CD4-positive, alpha-beta T cell (primary cell): ENCODE data around the gene TMEM108. TPM values are rescaled to one million over a fixed set of nuclear protein-coding genes. Genes with fewer than 3 reads are reported as not detected.

Experiments
- ATAC-seq: fragments of 200-7000 bp; cut with Tn5 transposase; one replicate; pipeline ENCODE4 v1.10.0; 2022; ENCODE audit warnings: mild to moderate bottlenecking; ENCODE audit not compliant: poor library complexity
- CTCF ChIA-PET: fragments of 350-600 bp; sonication (Branson Sonifier 250); formaldehyde crosslinking; loops from one replicate; lab custom pipeline; 2021; ENCODE audit warnings: antibody characterized with exemption, inconsistent platforms; lab: Charles Lee
- POLR2A ChIA-PET: fragments of 350-600 bp; sonication (Branson Sonifier 250); formaldehyde crosslinking; loops from one replicate; lab custom pipeline; 2021; ENCODE audit warnings: antibody characterized with exemption, inconsistent platforms; lab: Charles Lee
- DNase-seq, 14 experiments: peaks; one replicate each; pipeline ENCODE4 v3.0.0-alpha.2; 2013 to 2020; ENCODE audit warnings: mixed read lengths in 2 of 14
- H3K27ac ChIP-seq, 2 donors: one replicate each; pipeline versions ENCODE4 v1.5.1 to v1.7.0; 2013; ENCODE audit warnings: low read length in 2 of 2, low read depth in 1 of 2, mild to moderate bottlenecking in 1 of 2
- H3K27me3 ChIP-seq, 2 experiments: 1 replicate in 1 of 2; 2 replicates in 1 of 2; pipeline versions ENCODE4 v1.6.1 to v1.7.0; 2013; ENCODE audit warnings: low read length in 2 of 2, control low read depth in 1 of 2, mild to moderate bottlenecking in 1 of 2, moderate library complexity in 1 of 2; ENCODE audit not compliant: insufficient read depth in 2 of 2, control insufficient read depth in 1 of 2
- H3K36me3 ChIP-seq: one replicate; pipeline ENCODE4 v1.6.1; 2013; ENCODE audit warnings: low read length, control low read depth; ENCODE audit not compliant: insufficient read depth
- H3K4me1 ChIP-seq: one replicate; pipeline ENCODE4 v1.6.1; 2013; ENCODE audit warnings: low read length, control low read depth; ENCODE audit not compliant: insufficient read depth
- H3K4me3 ChIP-seq: one replicate; pipeline ENCODE4 v1.5.1; 2013; ENCODE audit warnings: mild to moderate bottlenecking, low read length, moderate library complexity
- H3K9me3 ChIP-seq, 2 experiments: 1 replicate in 1 of 2; 2 replicates in 1 of 2; pipeline versions ENCODE4 v1.6.1 to v1.7.0; 2013; ENCODE audit warnings: low read length in 2 of 2, mild to moderate bottlenecking in 2 of 2, control low read depth in 1 of 2, moderate library complexity in 1 of 2; ENCODE audit not compliant: control insufficient read depth in 1 of 2, insufficient read depth in 1 of 2
- H3K27ac Mint-ChIP-seq: one replicate; pipeline ENCODE4 v1.8.0; 2020; ENCODE audit warnings: mixed read lengths
- H3K27me3 Mint-ChIP-seq: one replicate; pipeline ENCODE4 v1.8.0; 2021; ENCODE audit warnings: mixed read lengths
- H3K36me3 Mint-ChIP-seq: one replicate; pipeline ENCODE4 v1.8.0; 2021; ENCODE audit warnings: low read depth, mixed read lengths
- H3K4me1 Mint-ChIP-seq: one replicate; pipeline ENCODE4 v1.8.0; 2021; ENCODE audit warnings: low read depth, mixed read lengths
- H3K4me3 Mint-ChIP-seq: one replicate; pipeline ENCODE4 v1.8.0; 2020; ENCODE audit warnings: mild to moderate bottlenecking, mixed read lengths
- H3K9me3 Mint-ChIP-seq: one replicate; pipeline ENCODE4 v1.8.0; 2020; ENCODE audit warnings: mixed read lengths
- intact Hi-C, 2 experiments: fragments of 100-400 bp; cut with DNase I in 1 of 2; cut with micrococcal nuclease in 1 of 2; formaldehyde crosslinking; loops; one replicate each; pipeline versions ENCODE4 v1.15.1 to v1.9.0; 2023 to 2025; cut with DNase I, micrococcal nuclease
- total RNA-seq, 174 experiments: library from RNA in 2 of 174; stranded (reverse) in 2 of 174; gene quantifications; one replicate each; pipeline ENCODE4 v1.2.3 and lab custom pipeline; 2021 to 2026
- TF ChIP-seq, protein P1 (sequence below): fragments of 200-600 bp; IDR thresholded peaks from one replicate; pipeline ENCODE4 v1.8.0; 2022; ENCODE audit warnings: antibody characterized with exemption, mild to moderate bottlenecking

The TMEM108 gene
- total RNA-seq, 2 experiments from 2014 or later: not detected

DNA sequence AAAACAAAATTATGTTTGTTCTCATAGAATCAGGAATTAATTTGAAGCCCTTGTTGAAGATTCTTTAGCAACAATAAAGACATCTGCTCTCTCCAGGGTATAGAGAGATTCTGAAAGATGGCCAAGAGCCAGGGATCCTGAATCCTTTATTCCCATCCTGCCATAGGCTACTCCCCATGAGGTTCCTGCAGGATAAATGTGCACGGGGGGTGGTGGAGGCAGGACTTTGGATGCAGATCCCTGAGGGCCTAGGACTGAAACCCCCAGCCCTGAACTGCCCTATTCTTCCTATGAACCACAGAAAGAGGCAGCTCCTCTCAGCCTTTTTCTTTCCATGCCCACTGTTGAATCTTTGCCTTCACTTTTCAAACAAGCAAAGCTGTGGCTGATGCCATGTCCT is 17.1 kb downstream of the TMEM108 start:
- Histone ChIP-seq H3K4me3 (no peak overlapping the region), H3K4me1 (no peaks in the 10 kb centered on the region), H3K36me3 (no peaks in the 10 kb centered on the region), H3K27me3 (no peaks in the 10 kb centered on the region), H3K9me3 (no peaks in the 10 kb centered on the region), H3K27ac (no peak overlapping the region)
- intact Hi-C loops: no loop called here
- Mint-ChIP-seq H3K27me3 (peaks cover 10% of the 10 kb centered on the region), H3K36me3 (no peaks in the 10 kb centered on the region), H3K4me3 (no peak overlapping the region), H3K9me3 (no peaks in the 10 kb centered on the region), H3K4me1 (no peaks in the 10 kb centered on the region), H3K27ac (no peak overlapping the region)
- TF ChIP-seq, protein P1, sequence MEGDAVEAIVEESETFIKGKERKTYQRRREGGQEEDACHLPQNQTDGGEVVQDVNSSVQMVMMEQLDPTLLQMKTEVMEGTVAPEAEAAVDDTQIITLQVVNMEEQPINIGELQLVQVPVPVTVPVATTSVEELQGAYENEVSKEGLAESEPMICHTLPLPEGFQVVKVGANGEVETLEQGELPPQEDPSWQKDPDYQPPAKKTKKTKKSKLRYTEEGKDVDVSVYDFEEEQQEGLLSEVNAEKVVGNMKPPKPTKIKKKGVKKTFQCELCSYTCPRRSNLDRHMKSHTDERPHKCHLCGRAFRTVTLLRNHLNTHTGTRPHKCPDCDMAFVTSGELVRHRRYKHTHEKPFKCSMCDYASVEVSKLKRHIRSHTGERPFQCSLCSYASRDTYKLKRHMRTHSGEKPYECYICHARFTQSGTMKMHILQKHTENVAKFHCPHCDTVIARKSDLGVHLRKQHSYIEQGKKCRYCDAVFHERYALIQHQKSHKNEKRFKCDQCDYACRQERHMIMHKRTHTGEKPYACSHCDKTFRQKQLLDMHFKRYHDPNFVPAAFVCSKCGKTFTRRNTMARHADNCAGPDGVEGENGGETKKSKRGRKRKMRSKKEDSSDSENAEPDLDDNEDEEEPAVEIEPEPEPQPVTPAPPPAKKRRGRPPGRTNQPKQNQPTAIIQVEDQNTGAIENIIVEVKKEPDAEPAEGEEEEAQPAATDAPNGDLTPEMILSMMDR: no peak
- ATAC-seq: no peak
- DNase-seq: no peak
- ChIA-PET POLR2A (no interaction called here), CTCF (no interaction called here)

DNA sequence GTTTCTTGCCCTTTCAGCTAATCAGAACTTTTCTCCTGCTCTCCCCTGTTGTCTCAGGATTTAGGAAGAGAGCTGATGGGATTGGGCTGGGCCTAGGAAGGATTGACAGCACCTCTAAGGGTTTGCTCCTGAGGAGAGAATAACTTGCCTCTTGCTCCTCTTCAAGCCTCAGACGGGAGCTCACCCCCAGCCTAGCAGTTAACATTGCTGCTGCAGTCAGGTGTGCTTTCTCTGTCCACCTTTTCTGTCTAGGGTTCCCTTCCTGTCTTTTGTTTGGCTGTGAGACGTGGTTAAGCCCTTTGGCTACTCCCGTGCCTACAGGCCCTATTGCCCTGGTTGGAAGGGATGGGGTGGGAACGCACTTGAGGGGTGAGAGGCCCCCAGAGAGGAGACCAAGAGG is 20.1 kb downstream of the TMEM108 start:
- no peak overlapping the region for H3K27ac ChIP-seq
- Mint-ChIP-seq H3K36me3 (no peaks in the 10 kb centered on the region), H3K4me3 (no peak overlapping the region), H3K9me3 (no peaks in the 10 kb centered on the region), H3K27ac (no peak overlapping the region), H3K4me1 (no peaks in the 10 kb centered on the region), H3K27me3 (peaks cover 7% of the 10 kb centered on the region)
- intact Hi-C loops: no loop called here
- POLR2A ChIA-PET: no interaction called here
- DNase-seq (no peak), ATAC-seq (no peak)
- H3K4me3 ChIP-seq: no peak overlapping the region
- TF ChIP-seq, protein P1: no peak
- H3K36me3 ChIP-seq: no peaks in the 10 kb centered on the region
- H3K9me3 ChIP-seq: no peaks in the 10 kb centered on the region
- CTCF ChIA-PET: no interaction called here
- no peaks in the 10 kb centered on the region for H3K27me3 ChIP-seq
- no peaks in the 10 kb centered on the region for H3K4me1 ChIP-seq

DNA sequence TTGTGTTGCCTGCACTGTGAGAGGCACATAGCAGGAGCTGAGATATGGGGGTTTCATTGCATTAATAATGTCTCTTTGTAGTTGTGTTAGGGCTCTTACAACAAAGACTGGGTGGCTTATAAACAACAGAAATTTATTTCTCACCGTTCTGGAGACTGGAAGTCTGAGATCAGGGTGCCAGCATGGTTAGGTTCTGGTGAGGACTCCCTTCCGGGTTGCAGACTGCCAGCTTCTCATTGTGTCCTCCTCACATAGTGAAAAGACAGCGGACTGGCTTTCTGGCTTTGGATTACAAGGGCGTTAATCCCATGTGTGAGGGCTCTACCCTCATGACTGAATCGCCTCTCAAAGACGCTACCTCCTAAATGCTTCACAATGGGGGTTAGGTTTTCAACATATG is 20.6 kb downstream of the TMEM108 start:
- H3K4me1 Mint-ChIP-seq: no peaks in the 10 kb centered on the region
- DNase-seq (no peak), ATAC-seq (no peak)
- POLR2A ChIA-PET: no interaction called here
- intact Hi-C loops: no loop called here
- Histone ChIP-seq H3K9me3 (no peaks in the 10 kb centered on the region), H3K27ac (no peak overlapping the region), H3K4me1 (no peaks in the 10 kb centered on the region), H3K36me3 (no peaks in the 10 kb centered on the region), H3K4me3 (no peak overlapping the region), H3K27me3 (no peaks in the 10 kb centered on the region)
- H3K4me3 Mint-ChIP-seq: no peak overlapping the region
- H3K27ac Mint-ChIP-seq: no peak overlapping the region
- no peaks in the 10 kb centered on the region for H3K9me3 Mint-ChIP-seq
- H3K36me3 Mint-ChIP-seq: no peaks in the 10 kb centered on the region
- CTCF ChIA-PET: no interaction called here
- peaks cover 9% of the 10 kb centered on the region for H3K27me3 Mint-ChIP-seq
- TF ChIP-seq, protein P1: no peak
